Astrocyte (in vitro differentiated cells and primary cell): ENCODE data around the gene LMOD1. TPM values are rescaled to one million over a fixed set of nuclear protein-coding genes. Genes with fewer than 3 reads are reported as not detected.
"Not testable (repeated sequence)": the region's sequence is repeated elsewhere in the genome, so short reads cannot be mapped to it uniquely, and the experiment has no call there.

ENCODE experiments used
- DNase-seq: peaks from one replicate; pipeline ENCODE4 v3.0.0-alpha.2; 2010; ENCODE audit warnings: low read depth
- FAIRE-seq: peaks from 2 replicates; lab custom pipeline; 2011; peaks lifted over from hg19 to GRCh38; lab: Jason Lieb, UNC
- H2AFZ ChIP-seq: 2 replicates; pipeline ENCODE4 v1.6.0; 2012; ENCODE audit warnings: low read depth, low read length, inconsistent platforms
- H3K27ac ChIP-seq: 2 replicates; pipeline ENCODE4 v1.5.1; 2011; ENCODE audit warnings: low read depth, low read length, inconsistent platforms
- H3K27me3 ChIP-seq: 2 replicates; pipeline ENCODE4 v1.6.0; 2011; ENCODE audit warnings: low read length, inconsistent platforms; ENCODE audit not compliant: insufficient read depth
- H3K36me3 ChIP-seq: 2 replicates; pipeline ENCODE4 v1.5.1; 2011; ENCODE audit warnings: low read length, inconsistent platforms; ENCODE audit not compliant: insufficient read depth
- H3K4me1 ChIP-seq: 2 replicates; pipeline ENCODE4 v1.5.1; 2011; ENCODE audit warnings: low read length, inconsistent platforms; ENCODE audit not compliant: insufficient read depth
- H3K4me2 ChIP-seq: 2 replicates; pipeline ENCODE4 v1.6.0; 2012; ENCODE audit warnings: low read length, inconsistent platforms
- H3K4me3 ChIP-seq: 2 replicates; pipeline ENCODE4 v1.5.1; 2011; ENCODE audit warnings: low read depth, mild to moderate bottlenecking, low read length, inconsistent platforms; ENCODE audit not compliant: insufficient read depth
- H3K79me2 ChIP-seq: 2 replicates; pipeline ENCODE4 v1.6.0; 2012; ENCODE audit warnings: mild to moderate bottlenecking, low read length, inconsistent platforms; ENCODE audit not compliant: insufficient read depth
- H3K9ac ChIP-seq: 2 replicates; pipeline ENCODE4 v1.6.0; 2012; ENCODE audit warnings: mild to moderate bottlenecking, low read length, inconsistent platforms
- H3K9me3 ChIP-seq: 2 replicates; pipeline ENCODE4 v1.5.1; 2012; ENCODE audit warnings: low read depth, mild to moderate bottlenecking, low read length, inconsistent platforms; ENCODE audit not compliant: insufficient read depth
- H4K20me1 ChIP-seq: 2 replicates; pipeline ENCODE4 v1.6.0; 2012; ENCODE audit warnings: low read length, inconsistent platforms; ENCODE audit not compliant: insufficient read depth
- H3K27ac Mint-ChIP-seq: one replicate; pipeline ENCODE4 v1.8.0; 2021; ENCODE audit warnings: mild to moderate bottlenecking, mixed read lengths; ENCODE audit not compliant: unreplicated experiment
- H3K27me3 Mint-ChIP-seq: one replicate; pipeline ENCODE4 v1.8.0; 2021; ENCODE audit warnings: low read depth, mixed read lengths; ENCODE audit not compliant: unreplicated experiment
- H3K36me3 Mint-ChIP-seq: one replicate; pipeline ENCODE4 v1.8.0; 2021; ENCODE audit warnings: low read depth, mixed read lengths; ENCODE audit not compliant: unreplicated experiment
- H3K4me1 Mint-ChIP-seq: one replicate; pipeline ENCODE4 v1.8.0; 2021; ENCODE audit warnings: low read depth, mixed read lengths; ENCODE audit not compliant: unreplicated experiment
- H3K4me3 Mint-ChIP-seq: one replicate; pipeline ENCODE4 v1.8.0; 2021; ENCODE audit warnings: mild to moderate bottlenecking, moderate library complexity, mixed read lengths; ENCODE audit not compliant: unreplicated experiment
- H3K9me3 Mint-ChIP-seq: one replicate; pipeline ENCODE4 v1.8.0; 2021; ENCODE audit warnings: mild to moderate bottlenecking, mixed read lengths; ENCODE audit not compliant: unreplicated experiment
- EZH2 ChIP-seq: IDR thresholded peaks from 2 replicates; pipeline ENCODE4 v1.6.1; 2012; ENCODE audit warnings: mild to moderate bottlenecking, low read length, inconsistent platforms; ENCODE audit not compliant: insufficient read depth
- total RNA-seq: library from RNA; stranded (reverse); gene quantifications from 2 replicates; pipeline ENCODE4 v1.2.1, GENCODE V29; 2021
- TF ChIP-seq, protein P1 (sequence below): IDR thresholded peaks from 2 replicates; pipeline ENCODE4 v1.5.1; 2011; ENCODE audit warnings: low read depth, mild to moderate bottlenecking, inconsistent platforms, low read length, moderate library complexity; ENCODE audit not compliant: insufficient read depth

LMOD1 gene
- total RNA-seq, 1 donor from 2014 or later, result 13.2 TPM

DNA sequence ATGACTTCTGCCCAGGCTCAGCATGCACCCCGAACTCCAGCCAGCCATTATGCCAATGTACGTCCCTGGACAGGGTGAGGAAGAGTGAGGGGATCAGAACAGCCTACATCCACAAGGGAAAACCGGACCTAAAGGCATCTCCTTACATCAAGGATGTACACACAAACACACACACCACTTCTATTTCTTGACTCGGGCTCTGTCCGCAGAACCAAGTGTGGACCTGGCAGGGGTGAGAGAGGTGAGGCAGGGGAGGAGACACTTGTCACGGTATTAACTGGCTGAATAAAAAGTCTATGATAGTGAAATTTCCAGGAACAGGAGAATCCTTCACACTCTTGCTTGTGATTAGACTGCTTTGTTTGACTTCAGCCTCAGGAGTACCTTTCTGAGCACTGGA, 2.3 kb downstream of the LMOD1 start:
- H3K4me3 ChIP-seq, result no peak overlapping the region
- peak overlapping the region; percentile 90 for H3K4me2 ChIP-seq
- Mint-ChIP-seq H3K27ac (no peak overlapping the region), H3K4me3 (peak overlapping the region; percentile 91), H3K27me3 (peaks cover 6% of the 10 kb centered on the region), H3K4me1 (peaks cover 49% of the 10 kb centered on the region), H3K36me3 (peaks cover 8% of the 10 kb centered on the region), H3K9me3 (peaks cover 3% of the 10 kb centered on the region)
- H3K27me3 ChIP-seq, result no peaks in the 10 kb centered on the region
- H2AFZ ChIP-seq, result no peak overlapping the region
- H4K20me1 ChIP-seq, result no peaks in the 10 kb centered on the region
- no peak overlapping the region for H3K27ac ChIP-seq
- H3K9me3 ChIP-seq, result no peaks in the 10 kb centered on the region
- no peaks in the 10 kb centered on the region for H3K79me2 ChIP-seq
- DNase-seq (no peak), FAIRE-seq (no peak)
- TF ChIP-seq, protein P1, sequence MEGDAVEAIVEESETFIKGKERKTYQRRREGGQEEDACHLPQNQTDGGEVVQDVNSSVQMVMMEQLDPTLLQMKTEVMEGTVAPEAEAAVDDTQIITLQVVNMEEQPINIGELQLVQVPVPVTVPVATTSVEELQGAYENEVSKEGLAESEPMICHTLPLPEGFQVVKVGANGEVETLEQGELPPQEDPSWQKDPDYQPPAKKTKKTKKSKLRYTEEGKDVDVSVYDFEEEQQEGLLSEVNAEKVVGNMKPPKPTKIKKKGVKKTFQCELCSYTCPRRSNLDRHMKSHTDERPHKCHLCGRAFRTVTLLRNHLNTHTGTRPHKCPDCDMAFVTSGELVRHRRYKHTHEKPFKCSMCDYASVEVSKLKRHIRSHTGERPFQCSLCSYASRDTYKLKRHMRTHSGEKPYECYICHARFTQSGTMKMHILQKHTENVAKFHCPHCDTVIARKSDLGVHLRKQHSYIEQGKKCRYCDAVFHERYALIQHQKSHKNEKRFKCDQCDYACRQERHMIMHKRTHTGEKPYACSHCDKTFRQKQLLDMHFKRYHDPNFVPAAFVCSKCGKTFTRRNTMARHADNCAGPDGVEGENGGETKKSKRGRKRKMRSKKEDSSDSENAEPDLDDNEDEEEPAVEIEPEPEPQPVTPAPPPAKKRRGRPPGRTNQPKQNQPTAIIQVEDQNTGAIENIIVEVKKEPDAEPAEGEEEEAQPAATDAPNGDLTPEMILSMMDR, result no peak
- TF ChIP-seq EZH2, result no peak
- H3K9ac ChIP-seq, result no peak overlapping the region
- peaks cover 26% of the 10 kb centered on the region for H3K4me1 ChIP-seq
- no peaks in the 10 kb centered on the region for H3K36me3 ChIP-seq

DNA sequence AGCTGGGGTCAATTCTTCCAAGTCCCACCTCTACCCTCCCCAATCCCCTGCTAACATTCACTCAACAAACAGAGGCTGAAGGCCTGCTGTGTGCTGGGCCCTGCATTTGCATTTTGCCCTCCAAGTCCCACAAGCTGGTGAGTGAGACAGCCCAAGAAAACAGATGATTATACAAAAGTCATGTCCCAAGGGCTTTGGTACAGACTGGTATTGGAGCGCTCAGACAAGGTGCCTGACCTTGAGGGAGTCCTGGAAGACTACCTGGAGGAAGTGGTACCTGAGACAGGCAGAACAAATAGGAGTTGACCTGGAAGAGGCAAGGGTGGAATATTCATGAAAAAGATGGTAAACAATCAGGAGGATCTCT, 4.2 kb downstream of the LMOD1 start:
- Mint-ChIP-seq H3K27ac (no peak overlapping the region), H3K4me3 (peak overlapping the region; percentile 54), H3K36me3 (peaks cover 8% of the 10 kb centered on the region), H3K9me3 (no peaks in the 10 kb centered on the region), H3K27me3 (no peaks in the 10 kb centered on the region), H3K4me1 (peaks cover 47% of the 10 kb centered on the region)
- H3K27ac ChIP-seq, result no peak overlapping the region
- H3K4me1 ChIP-seq, result peaks cover 20% of the 10 kb centered on the region
- H3K27me3 ChIP-seq, result no peaks in the 10 kb centered on the region
- DNase-seq (no peak), FAIRE-seq (no peak)
- no peaks in the 10 kb centered on the region for H3K36me3 ChIP-seq
- no peak for TF ChIP-seq EZH2
- TF ChIP-seq, protein P1, result no peak
- H3K9ac ChIP-seq, result no peak overlapping the region
- H4K20me1 ChIP-seq, result no peaks in the 10 kb centered on the region
- H3K79me2 ChIP-seq, result no peaks in the 10 kb centered on the region
- no peak overlapping the region for H2AFZ ChIP-seq
- no peak overlapping the region for H3K4me2 ChIP-seq
- no peaks in the 10 kb centered on the region for H3K9me3 ChIP-seq
- H3K4me3 ChIP-seq, result no peak overlapping the region

DNA sequence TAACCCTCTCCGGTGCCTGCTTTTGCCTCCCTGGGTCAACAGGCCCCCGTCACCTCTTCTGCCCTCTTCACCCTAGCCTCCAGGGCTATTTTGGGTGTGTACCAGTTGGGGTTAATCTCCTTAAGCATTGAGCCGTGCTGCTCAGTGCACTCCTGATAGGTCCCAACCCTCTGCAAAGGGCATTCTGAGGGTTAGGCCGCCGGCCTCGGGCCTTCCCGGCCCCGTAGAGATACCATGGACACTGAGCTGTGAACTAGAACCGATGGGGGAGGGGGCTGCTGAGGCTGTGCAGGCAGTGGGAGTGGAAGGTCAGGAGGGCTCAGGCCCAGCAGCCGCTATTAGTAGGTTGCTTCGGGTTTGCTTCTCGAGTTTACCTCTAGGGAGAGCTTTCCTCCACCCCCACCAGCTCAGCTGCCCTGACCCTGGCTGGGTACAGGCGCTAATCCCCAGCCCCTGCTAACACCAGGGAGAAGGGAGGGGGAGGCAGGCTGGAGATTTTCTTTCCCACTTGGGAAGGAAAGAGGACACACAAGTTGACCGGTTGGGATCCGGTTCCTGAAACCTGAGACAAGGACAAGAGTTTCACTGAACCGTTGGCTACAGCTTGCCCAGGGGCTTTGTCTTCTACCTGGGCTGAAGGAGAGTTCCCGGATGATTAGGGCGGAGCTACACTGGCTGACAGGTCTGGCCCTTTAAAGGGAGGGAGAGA, 4.8 kb downstream of the LMOD1 start:
- Mint-ChIP-seq H3K27me3 (no peaks in the 10 kb centered on the region), H3K4me3 (no peak overlapping the region), H3K9me3 (no peaks in the 10 kb centered on the region), H3K27ac (no peak overlapping the region), H3K36me3 (peaks cover 8% of the 10 kb centered on the region), H3K4me1 (peaks cover 41% of the 10 kb centered on the region)
- Histone ChIP-seq H3K27ac (no peak overlapping the region), H3K27me3 (no peaks in the 10 kb centered on the region), H2AFZ (peak overlapping the region; percentile 27), H3K79me2 (no peaks in the 10 kb centered on the region), H3K4me3 (no peak overlapping the region), H3K36me3 (no peaks in the 10 kb centered on the region), H3K4me1 (peaks cover 15% of the 10 kb centered on the region), H4K20me1 (no peaks in the 10 kb centered on the region), H3K9ac (no peak overlapping the region), H3K9me3 (no peaks in the 10 kb centered on the region), H3K4me2 (no peak overlapping the region)
- DNase-seq, result no peak
- FAIRE-seq, result no peak
- TF ChIP-seq, protein P1, result no peak
- no peak for TF ChIP-seq EZH2

DNA sequence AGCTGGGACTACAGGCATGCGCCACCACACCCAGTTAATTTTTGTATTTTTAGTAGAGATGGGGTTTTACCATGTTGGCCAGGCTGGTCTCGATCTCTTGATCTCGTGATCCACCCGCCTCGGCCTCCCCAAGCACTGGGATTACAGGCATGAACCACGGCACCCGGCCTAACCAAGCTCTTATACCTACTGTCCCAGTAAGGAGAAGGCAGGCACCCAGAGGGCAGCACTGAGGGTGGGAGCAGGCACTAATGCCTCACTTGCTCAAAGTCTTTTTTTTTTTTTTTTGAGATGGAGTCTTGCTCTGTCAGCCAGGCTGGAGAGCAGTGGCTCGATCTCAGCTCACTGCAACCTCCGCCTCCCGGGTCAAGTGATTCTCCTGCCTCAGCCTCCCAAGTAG, 6.0 kb downstream of the LMOD1 start:
- not testable (repeated sequence) for H3K4me3 Mint-ChIP-seq, H2AFZ ChIP-seq, FAIRE-seq, H3K36me3 ChIP-seq, H3K9me3 ChIP-seq, H3K9me3 Mint-ChIP-seq, H4K20me1 ChIP-seq, DNase-seq, H3K4me3 ChIP-seq, H3K9ac ChIP-seq, H3K27ac ChIP-seq, H3K4me1 ChIP-seq, H3K4me2 ChIP-seq, H3K79me2 ChIP-seq, H3K27me3 Mint-ChIP-seq, H3K27me3 ChIP-seq, H3K27ac Mint-ChIP-seq
- Mint-ChIP-seq H3K4me1 (peaks cover 30% of the 10 kb centered on the region), H3K36me3 (peaks cover 11% of the 10 kb centered on the region)
